GM23338 (cell line): Measurements from ENCODE around the gene CASK. TPM values are rescaled to one million over a fixed set of nuclear protein-coding genes. Genes with fewer than 3 reads are reported as not detected.

Source experiments
- ATAC-seq: fragments of 200-7000 bp; cut with Tn5 transposase; 3 replicates; pipeline ENCODE4 v1.9.1; 2020
- DNase-seq: peaks from one replicate; pipeline ENCODE4 v3.0.0-alpha.2; 2015; ENCODE audit warnings: low spot score
- H2AFZ ChIP-seq: fragments of 200-600 bp; sonication (generic); 2 replicates; pipeline ENCODE4 v1.8.0; 2016; ENCODE audit warnings: antibody characterized with exemption, mild to moderate bottlenecking, moderate library complexity
- H3F3A ChIP-seq: fragments of 200-600 bp; sonication (generic); replicated peaks from 2 replicates; pipeline ENCODE4 v1.8.0; 2017; ENCODE audit warnings: antibody characterized with exemption, mixed run types, low read depth
- H3K27ac ChIP-seq: fragments of 200-600 bp; sonication (generic); 2 replicates; pipeline ENCODE4 v1.6.1; 2016; ENCODE audit warnings: low read depth
- H3K27me3 ChIP-seq: fragments of 200-600 bp; sonication (generic); 2 replicates; pipeline ENCODE4 v1.8.0; 2016; ENCODE audit warnings: mild to moderate bottlenecking, mixed run types, moderate library complexity; ENCODE audit not compliant: insufficient read depth
- H3K36me3 ChIP-seq: fragments of 200-600 bp; sonication (generic); 2 replicates; pipeline ENCODE4 v1.8.0; 2016; ENCODE audit warnings: mild to moderate bottlenecking; ENCODE audit not compliant: insufficient read depth
- H3K4me1 ChIP-seq: fragments of 200-600 bp; sonication (generic); 2 replicates; pipeline ENCODE4 v1.8.0; 2016; ENCODE audit warnings: mild to moderate bottlenecking, moderate library complexity; ENCODE audit not compliant: insufficient read depth
- H3K4me2 ChIP-seq: fragments of 200-600 bp; sonication (generic); 2 replicates; pipeline ENCODE4 v1.7.1; 2017; ENCODE audit warnings: mixed run types
- H3K4me3 ChIP-seq: fragments of 200-600 bp; sonication (generic); 2 replicates; pipeline ENCODE4 v1.6.1; 2016; ENCODE audit warnings: mixed run types
- H3K79me2 ChIP-seq: fragments of 200-600 bp; sonication (generic); replicated peaks from 2 replicates; pipeline ENCODE4 v1.8.0; 2017; ENCODE audit warnings: mild to moderate bottlenecking; ENCODE audit not compliant: insufficient read depth
- H3K9me2 ChIP-seq: fragments of 200-600 bp; sonication (generic); 2 replicates; pipeline ENCODE4 v1.8.0; 2017; ENCODE audit not compliant: insufficient read depth
- H4K20me1 ChIP-seq: fragments of 200-600 bp; sonication (generic); replicated peaks from 2 replicates; pipeline ENCODE4 v1.8.0; 2017; ENCODE audit warnings: mild to moderate bottlenecking; ENCODE audit not compliant: insufficient read depth
- H3K27ac Mint-ChIP-seq: 2 replicates; pipeline ENCODE4 v1.8.0; 2020; ENCODE audit warnings: inconsistent platforms, mild to moderate bottlenecking, moderate library complexity, mixed read lengths
- H3K27me3 Mint-ChIP-seq: 3 replicates; pipeline ENCODE4 v1.8.0; 2022; ENCODE audit warnings: low read depth, mild to moderate bottlenecking, moderate library complexity, mixed read lengths, inconsistent platforms; ENCODE audit not compliant: insufficient read depth, poor library complexity
- H3K36me3 Mint-ChIP-seq: 3 replicates; pipeline ENCODE4 v1.8.0; 2021; ENCODE audit warnings: low read depth, mild to moderate bottlenecking, inconsistent platforms, moderate library complexity, mixed read lengths
- H3K4me1 Mint-ChIP-seq: 3 replicates; pipeline ENCODE4 v1.8.0; 2020; ENCODE audit warnings: mild to moderate bottlenecking, inconsistent platforms, mixed read lengths
- H3K4me3 Mint-ChIP-seq: 3 replicates; pipeline ENCODE4 v1.8.0; 2021; ENCODE audit warnings: moderate library complexity, mild to moderate bottlenecking, inconsistent platforms, mixed read lengths
- H3K9me3 Mint-ChIP-seq: 3 replicates; pipeline ENCODE4 v1.8.0; 2020; ENCODE audit warnings: moderate library complexity, mild to moderate bottlenecking, inconsistent platforms, mixed read lengths
- CREB1 ChIP-seq: fragments of 250-450 bp; sonication (Bioruptor Pico); IDR thresholded peaks from 2 replicates; pipeline ENCODE4 v1.5.0; 2020; ENCODE audit warnings: low read depth, mild to moderate bottlenecking, moderate library complexity
- EZH2 ChIP-seq: fragments of 200-600 bp; sonication (generic); IDR thresholded peaks from one replicate; pipeline ENCODE4 v1.8.0; 2017; ENCODE audit warnings: antibody characterized with exemption, mild to moderate bottlenecking, low read depth; ENCODE audit not compliant: unreplicated experiment
- EZH2phosphoT487 ChIP-seq: fragments of 200-600 bp; sonication (generic); IDR thresholded peaks from one replicate; pipeline ENCODE4 v1.8.1; 2018; ENCODE audit warnings: antibody characterized with exemption; ENCODE audit not compliant: unreplicated experiment
- JUNB ChIP-seq: IDR thresholded peaks from one replicate; pipeline ENCODE4 v1.6.1; 2016; ENCODE audit warnings: antibody characterized with exemption; ENCODE audit not compliant: unreplicated experiment
- NANOG ChIP-seq: IDR thresholded peaks from 2 replicates; pipeline ENCODE4 v1.6.1; 2016; ENCODE audit warnings: antibody characterized with exemption, borderline replicate concordance
- POLR2AphosphoS5 ChIP-seq: IDR thresholded peaks from 2 replicates; pipeline ENCODE4 v1.6.1; 2016; ENCODE audit warnings: antibody characterized with exemption, low read depth
- STAT1 ChIP-seq: IDR thresholded peaks from one replicate; pipeline ENCODE4 v1.6.1; 2016; ENCODE audit warnings: antibody characterized with exemption; ENCODE audit not compliant: unreplicated experiment
- ZNF114 ChIP-seq: fragments of 250-450 bp; sonication (Bioruptor Pico); IDR thresholded peaks from 2 replicates; pipeline ENCODE4 v1.5.0; 2020; ENCODE audit warnings: mild to moderate bottlenecking, moderate library complexity
- ZNF331 ChIP-seq: fragments of 250-450 bp; sonication (Bioruptor Pico); IDR thresholded peaks from 2 replicates; pipeline ENCODE4 v1.5.0; 2020; ENCODE audit warnings: low read depth, mild to moderate bottlenecking, moderate library complexity
- polyA plus RNA-seq: library from polyadenylated mRNA; unstranded; fragments of >200 nt; fragmentation: Nextera tagmentation; extraction: Ambion mirVana; gene quantifications from 2 replicates; pipeline ENCODE4 v1.2.1, GENCODE V29; 2016
- total RNA-seq: library from RNA; depleted of rRNA; stranded (reverse); fragments of >200 nt; shearing (Covaris generic); gene quantifications from 2 replicates; pipeline ENCODE4 v1.2.3, GENCODE V29; 2014
- TF ChIP-seq, protein P1 (sequence below), 2 experiments: fragments of 200-600 bp in 1 of 2; sonication (generic) in 1 of 2; conservative IDR thresholded peaks; 2 replicates each; pipeline versions ENCODE4 v1.5.1 to v1.6.1; 2016 to 2017; ENCODE audit warnings: antibody characterized with exemption in 2 of 2, low read depth in 2 of 2, mild to moderate bottlenecking in 2 of 2, moderate library complexity in 1 of 2
- TF ChIP-seq, protein P2 (sequence below): IDR thresholded peaks from 2 replicates; pipeline ENCODE4 v1.6.1; 2016; ENCODE audit warnings: antibody characterized with exemption

The CASK gene
- total and polyA plus RNA-seq, 2 experiments from 2014 or later = 15.3 to 44.4 TPM

DNA sequence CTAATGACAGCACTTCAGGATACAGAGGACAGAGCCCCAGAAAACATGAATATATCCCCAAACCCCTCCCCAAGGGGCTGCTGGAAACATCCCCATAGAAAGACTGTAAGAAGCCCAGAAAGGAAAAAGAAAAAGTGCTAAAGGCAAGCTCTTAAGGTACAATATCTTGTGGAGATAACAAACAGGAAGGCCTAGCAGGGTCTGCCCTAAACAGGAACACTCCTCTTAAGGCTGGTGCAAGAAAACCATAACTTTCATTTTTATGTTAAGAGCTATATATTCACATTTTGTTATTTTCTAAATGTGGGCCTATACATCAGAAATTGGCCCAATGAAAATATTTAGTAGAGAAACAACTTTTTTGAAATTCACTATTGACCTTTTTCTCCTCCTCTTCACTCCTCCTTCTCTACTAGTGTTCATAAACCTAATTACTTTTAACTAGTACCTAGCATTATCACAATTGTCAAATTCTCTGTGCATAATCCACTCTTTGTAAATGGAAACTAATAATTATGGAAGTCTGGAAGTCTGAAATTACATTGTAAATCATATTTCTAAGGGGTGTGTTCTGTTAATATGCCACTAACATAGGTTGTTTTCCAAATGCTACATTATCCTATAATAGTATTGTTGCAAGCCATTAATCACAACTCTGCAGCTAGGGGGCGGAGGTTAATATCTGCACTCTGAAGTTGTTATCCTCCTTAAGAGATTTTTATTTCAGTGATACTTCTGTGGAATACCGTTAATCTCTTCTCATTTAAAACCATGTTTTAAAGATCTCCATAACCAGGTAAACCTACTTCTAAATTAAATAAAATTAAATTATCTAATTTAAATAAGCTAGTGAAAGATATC, 59.8 kb downstream of the CASK start:
- H3K4me1 ChIP-seq = no peaks in the 10 kb centered on the region
- no peak overlapping the region for H3K4me3 ChIP-seq
- no peaks in the 10 kb centered on the region for H3K27me3 Mint-ChIP-seq
- no peak overlapping the region for H2AFZ ChIP-seq
- DNase-seq (no peak), ATAC-seq (no peak)
- H3K4me2 ChIP-seq = no peak overlapping the region
- no peaks in the 10 kb centered on the region for H3K27me3 ChIP-seq
- H3K36me3 Mint-ChIP-seq = no peaks in the 10 kb centered on the region
- no peaks in the 10 kb centered on the region for H3K36me3 ChIP-seq
- peaks cover 46% of the 10 kb centered on the region for H3K79me2 ChIP-seq
- no peaks in the 10 kb centered on the region for H3K9me3 Mint-ChIP-seq
- H3K27ac Mint-ChIP-seq = no peak overlapping the region
- no peaks in the 10 kb centered on the region for H4K20me1 ChIP-seq
- no peaks in the 10 kb centered on the region for H3K9me2 ChIP-seq
- H3K27ac ChIP-seq = no peak overlapping the region
- H3K4me3 Mint-ChIP-seq = no peak overlapping the region
- no peaks in the 10 kb centered on the region for H3F3A ChIP-seq
- TF ChIP-seq, protein P1, sequence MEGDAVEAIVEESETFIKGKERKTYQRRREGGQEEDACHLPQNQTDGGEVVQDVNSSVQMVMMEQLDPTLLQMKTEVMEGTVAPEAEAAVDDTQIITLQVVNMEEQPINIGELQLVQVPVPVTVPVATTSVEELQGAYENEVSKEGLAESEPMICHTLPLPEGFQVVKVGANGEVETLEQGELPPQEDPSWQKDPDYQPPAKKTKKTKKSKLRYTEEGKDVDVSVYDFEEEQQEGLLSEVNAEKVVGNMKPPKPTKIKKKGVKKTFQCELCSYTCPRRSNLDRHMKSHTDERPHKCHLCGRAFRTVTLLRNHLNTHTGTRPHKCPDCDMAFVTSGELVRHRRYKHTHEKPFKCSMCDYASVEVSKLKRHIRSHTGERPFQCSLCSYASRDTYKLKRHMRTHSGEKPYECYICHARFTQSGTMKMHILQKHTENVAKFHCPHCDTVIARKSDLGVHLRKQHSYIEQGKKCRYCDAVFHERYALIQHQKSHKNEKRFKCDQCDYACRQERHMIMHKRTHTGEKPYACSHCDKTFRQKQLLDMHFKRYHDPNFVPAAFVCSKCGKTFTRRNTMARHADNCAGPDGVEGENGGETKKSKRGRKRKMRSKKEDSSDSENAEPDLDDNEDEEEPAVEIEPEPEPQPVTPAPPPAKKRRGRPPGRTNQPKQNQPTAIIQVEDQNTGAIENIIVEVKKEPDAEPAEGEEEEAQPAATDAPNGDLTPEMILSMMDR (conservative IDR thresholded peaks at IDR 0.05; ENCODE audit: low read depth in 2 of 2) = peak; percentile 37 to 45
- TF ChIP-seq NANOG = no peak
- peaks cover 8% of the 10 kb centered on the region for H3K4me1 Mint-ChIP-seq

DNA sequence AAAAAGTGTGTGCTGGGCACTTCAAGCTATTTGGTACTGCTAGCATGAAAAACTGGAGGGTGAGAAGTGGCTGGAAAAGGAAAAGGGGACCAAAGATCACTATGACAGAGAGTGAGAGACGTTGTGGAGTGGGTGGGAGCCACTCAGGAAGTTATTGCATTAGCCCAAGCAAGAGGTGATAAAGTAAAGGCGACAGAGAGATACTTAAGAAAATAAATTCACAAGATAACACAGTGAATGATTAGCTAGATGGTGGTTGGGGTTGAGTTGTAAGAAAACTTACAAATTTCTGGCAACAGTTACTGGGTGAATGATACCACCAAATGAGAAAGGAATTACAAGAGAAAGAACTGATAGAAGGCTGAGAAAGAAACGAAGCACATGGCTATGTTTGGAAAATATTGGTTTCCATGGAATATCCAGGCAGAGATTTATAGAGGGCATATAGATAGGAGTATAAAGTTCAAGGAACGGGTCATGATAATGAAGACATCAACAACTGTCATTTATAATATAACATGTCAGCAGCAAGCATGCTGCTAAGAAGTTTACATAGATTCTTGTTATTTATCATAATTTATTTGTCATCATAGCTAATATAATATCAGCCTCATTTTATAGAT, 60.7 kb downstream of the CASK start:
- Histone ChIP-seq H3K4me1 (no peaks in the 10 kb centered on the region), H3K36me3 (no peaks in the 10 kb centered on the region), H3K27ac (no peak overlapping the region), H3K27me3 (no peaks in the 10 kb centered on the region), H3K79me2 (peaks cover 42% of the 10 kb centered on the region), H3K9me2 (no peaks in the 10 kb centered on the region), H3K4me2 (no peak overlapping the region), H4K20me1 (no peaks in the 10 kb centered on the region), H3F3A (no peaks in the 10 kb centered on the region), H2AFZ (no peak overlapping the region), H3K4me3 (no peak overlapping the region)
- Mint-ChIP-seq H3K4me3 (no peak overlapping the region), H3K4me1 (peaks cover 16% of the 10 kb centered on the region), H3K9me3 (no peaks in the 10 kb centered on the region), H3K36me3 (no peaks in the 10 kb centered on the region), H3K27ac (no peak overlapping the region), H3K27me3 (no peaks in the 10 kb centered on the region)
- DNase-seq = no peak
- no peak for ATAC-seq
- TF ChIP-seq CREB1 (CRISPR knock-in tag) = no peak
- TF ChIP-seq STAT1 = no peak
- TF ChIP-seq, protein P2, sequence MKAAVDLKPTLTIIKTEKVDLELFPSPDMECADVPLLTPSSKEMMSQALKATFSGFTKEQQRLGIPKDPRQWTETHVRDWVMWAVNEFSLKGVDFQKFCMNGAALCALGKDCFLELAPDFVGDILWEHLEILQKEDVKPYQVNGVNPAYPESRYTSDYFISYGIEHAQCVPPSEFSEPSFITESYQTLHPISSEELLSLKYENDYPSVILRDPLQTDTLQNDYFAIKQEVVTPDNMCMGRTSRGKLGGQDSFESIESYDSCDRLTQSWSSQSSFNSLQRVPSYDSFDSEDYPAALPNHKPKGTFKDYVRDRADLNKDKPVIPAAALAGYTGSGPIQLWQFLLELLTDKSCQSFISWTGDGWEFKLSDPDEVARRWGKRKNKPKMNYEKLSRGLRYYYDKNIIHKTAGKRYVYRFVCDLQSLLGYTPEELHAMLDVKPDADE = no peak
- TF ChIP-seq POLR2AphosphoS5 = no peak
- no peak for TF ChIP-seq EZH2phosphoT487
- no peak for TF ChIP-seq EZH2
- no peak for TF ChIP-seq ZNF114 (CRISPR knock-in tag)
- no peak for TF ChIP-seq NANOG
- TF ChIP-seq, protein P1 (conservative IDR thresholded peaks at IDR 0.05; ENCODE audit: low read depth in 2 of 2) = no peak
- no peak for TF ChIP-seq JUNB
- no peak for TF ChIP-seq ZNF331 (CRISPR knock-in tag)
